Osteocyte (in vitro differentiated cells): ENCODE results near the gene PHC2. TPM values are rescaled to one million over a fixed set of nuclear protein-coding genes. Genes with fewer than 3 reads are reported as not detected.

Source experiments
- DNase-seq: peaks from one replicate; pipeline ENCODE4 v3.0.0; 2021; ENCODE audit warnings: mixed read lengths; ENCODE audit not compliant: unreplicated experiment; ENCODE audit errors: extremely low spot score
- H3K27ac Mint-ChIP-seq: one replicate; pipeline ENCODE4 v1.8.0; 2021; ENCODE audit warnings: mild to moderate bottlenecking, mixed read lengths; ENCODE audit not compliant: unreplicated experiment
- H3K27me3 Mint-ChIP-seq: one replicate; pipeline ENCODE4 v1.8.0; 2021; ENCODE audit warnings: mixed read lengths; ENCODE audit not compliant: unreplicated experiment
- H3K36me3 Mint-ChIP-seq: one replicate; pipeline ENCODE4 v1.8.0; 2021; ENCODE audit warnings: mixed read lengths; ENCODE audit not compliant: unreplicated experiment
- H3K4me1 Mint-ChIP-seq: one replicate; pipeline ENCODE4 v1.8.0; 2021; ENCODE audit warnings: mixed read lengths; ENCODE audit not compliant: unreplicated experiment
- H3K4me3 Mint-ChIP-seq: one replicate; pipeline ENCODE4 v1.8.0; 2021; ENCODE audit warnings: mild to moderate bottlenecking, moderate library complexity, mixed read lengths; ENCODE audit not compliant: unreplicated experiment
- H3K9me3 Mint-ChIP-seq: one replicate; pipeline ENCODE4 v1.8.0; 2021; ENCODE audit warnings: mixed read lengths; ENCODE audit not compliant: unreplicated experiment
- CTCF ChIP-seq: fragments of 200-600 bp; sonication (generic); IDR thresholded peaks from 2 replicates; pipeline ENCODE4 v1.5.0; 2021; ENCODE audit warnings: antibody characterized with exemption, mild to moderate bottlenecking, moderate library complexity
- total RNA-seq: library from RNA; stranded (reverse); gene quantifications from 2 replicates; pipeline ENCODE4 v1.2.1, GENCODE V29; 2021

The PHC2 gene
- total RNA-seq, 1 donor from 2014 or later, result 160 TPM

GRCh38 chr1:33424205-33424604 is 6.7 kb downstream of the PHC2 start:
- Mint-ChIP-seq H3K36me3 (peaks cover 8% of the 10 kb centered on the region), H3K4me3 (no peak overlapping the region), H3K9me3 (no peaks in the 10 kb centered on the region), H3K4me1 (peaks cover 18% of the 10 kb centered on the region), H3K27ac (no peak overlapping the region), H3K27me3 (no peaks in the 10 kb centered on the region)
- DNase-seq, result no peak
- no peak for TF ChIP-seq CTCF

GRCh38 chr1:33420870-33421775 is 9.8 kb downstream of the PHC2 start:
- no peak overlapping the region for H3K4me3 Mint-ChIP-seq

GRCh38 chr1:33418811-33419210 is 12.1 kb downstream of the PHC2 start:
- DNase-seq, result no peak
- H3K27ac Mint-ChIP-seq, result no peak overlapping the region
- peaks cover 32% of the 10 kb centered on the region for H3K9me3 Mint-ChIP-seq
- peaks cover 23% of the 10 kb centered on the region for H3K36me3 Mint-ChIP-seq
- TF ChIP-seq CTCF, result no peak
- H3K4me1 Mint-ChIP-seq, result peaks cover 11% of the 10 kb centered on the region
- H3K4me3 Mint-ChIP-seq, result no peak overlapping the region
- no peaks in the 10 kb centered on the region for H3K27me3 Mint-ChIP-seq

More at GRCh38 chr1:33420870-33421775, 9.8 kb downstream of the PHC2 start:
- TF ChIP-seq CTCF, result no peak
- Mint-ChIP-seq H3K27ac (peak overlapping the region; percentile 53), H3K9me3 (peaks cover 22% of the 10 kb centered on the region), H3K4me1 (peaks cover 18% of the 10 kb centered on the region), H3K27me3 (no peaks in the 10 kb centered on the region), H3K36me3 (peaks cover 15% of the 10 kb centered on the region)
- no peak for DNase-seq

GRCh38 chr1:33414879-33415278 is 16.0 kb downstream of the PHC2 start:
- Mint-ChIP-seq H3K4me1 (peaks cover 11% of the 10 kb centered on the region), H3K36me3 (peaks cover 20% of the 10 kb centered on the region), H3K27ac (no peak overlapping the region), H3K27me3 (no peaks in the 10 kb centered on the region), H3K4me3 (no peak overlapping the region), H3K9me3 (peaks cover 32% of the 10 kb centered on the region)
- no peak for DNase-seq
- no peak for TF ChIP-seq CTCF

GRCh38 chr1:33410091-33410701 is 20.7 kb downstream of the PHC2 start:
- peaks cover 7% of the 10 kb centered on the region for H3K36me3 Mint-ChIP-seq
- peaks cover 3% of the 10 kb centered on the region for H3K9me3 Mint-ChIP-seq
- H3K4me3 Mint-ChIP-seq, result peak overlapping the region; percentile 12
- H3K27me3 Mint-ChIP-seq, result no peaks in the 10 kb centered on the region
- H3K4me1 Mint-ChIP-seq, result peaks cover 32% of the 10 kb centered on the region
- TF ChIP-seq CTCF, result no peak
- H3K27ac Mint-ChIP-seq, result peak overlapping the region; percentile 88
- DNase-seq, result no peak
